Panc1 (cell line): ENCODE data around the gene RNF212. TPM values are rescaled to one million over a fixed set of nuclear protein-coding genes. Genes with fewer than 3 reads are reported as not detected.

Experiments used
- ATAC-seq: fragments of 200-7000 bp; cut with Tn5 transposase; 2 replicates; pipeline ENCODE4 v1.9.1; 2020; ENCODE audit warnings: mild to moderate bottlenecking, moderate library complexity
- BruUV-seq: library from RNA; stranded (reverse); fragments of 400-500 nt; replicated peaks from 2 replicates; lab custom pipeline; 2021; lab: Mats Ljungman, UMichigan
- CTCF ChIA-PET: fragments of 300-600 bp; sonication (Branson Sonifier 250); formaldehyde crosslinking; loops from one replicate; lab custom pipeline; 2022; ENCODE audit warnings: antibody characterized with exemption; lab: Charles Lee
- POLR2A ChIA-PET: fragments of 300-600 bp; sonication (Branson Sonifier 250); formaldehyde crosslinking; loops from one replicate; lab custom pipeline; 2022; ENCODE audit warnings: antibody characterized with exemption; lab: Charles Lee
- DNase-seq: peaks from one replicate; pipeline ENCODE4 v3.0.0-alpha.2; 2010; ENCODE audit warnings: low read depth, low spot score
- H3K27ac ChIP-seq: 2 replicates; pipeline ENCODE4 v1.5.1; 2011; ENCODE audit warnings: mild to moderate bottlenecking, low read length, inconsistent platforms
- H3K27me3 ChIP-seq: fragments of 200-500 bp; sonication (Bioruptor generic); 2 replicates; pipeline ENCODE4 v1.6.0; 2014; ENCODE audit warnings: low read length, inconsistent platforms; ENCODE audit not compliant: control insufficient read depth, insufficient read depth
- H3K36me3 ChIP-seq: fragments of 200-500 bp; sonication (Bioruptor generic); 2 replicates; pipeline ENCODE4 v1.5.1; 2014; ENCODE audit warnings: inconsistent platforms, mild to moderate bottlenecking, low read length, moderate library complexity; ENCODE audit not compliant: control insufficient read depth, insufficient read depth
- H3K4me1 ChIP-seq: 2 replicates; pipeline ENCODE4 v1.5.1; 2011; ENCODE audit warnings: inconsistent platforms, mild to moderate bottlenecking, low read length, moderate library complexity; ENCODE audit not compliant: control insufficient read depth, insufficient read depth
- H3K4me3 ChIP-seq, 2 experiments: 2 replicates each; pipeline ENCODE4 v1.5.1; 2011 to 2012; ENCODE audit warnings: low read depth in 2 of 2, low read length in 2 of 2, mild to moderate bottlenecking in 2 of 2, inconsistent platforms in 1 of 2, moderate library complexity in 1 of 2
- H3K9me3 ChIP-seq: fragments of 200-500 bp; sonication (Bioruptor generic); 2 replicates; pipeline ENCODE4 v1.5.1; 2014; ENCODE audit warnings: low read depth, mild to moderate bottlenecking, inconsistent platforms, low read length, moderate library complexity; ENCODE audit not compliant: control insufficient read depth, insufficient read depth
- CTCF ChIP-seq: fragments of 450-650 bp; IDR thresholded peaks from 2 replicates; pipeline ENCODE4 v1.5.1; 2017; ENCODE audit warnings: mild to moderate bottlenecking
- REST ChIP-seq, 2 experiments: IDR thresholded peaks; 2 replicates each; pipeline ENCODE4 v1.6.1; 2011 to 2012; ENCODE audit warnings: low read depth in 2 of 2, control low read depth in 1 of 2, low read length in 1 of 2, mild to moderate bottlenecking in 1 of 2, moderate library complexity in 1 of 2; ENCODE audit not compliant: insufficient read depth in 1 of 2
- SIN3A ChIP-seq: IDR thresholded peaks from 2 replicates; pipeline ENCODE4 v1.6.1; 2012; ENCODE audit warnings: low read depth, mild to moderate bottlenecking, low read length, moderate library complexity, borderline replicate concordance; ENCODE audit not compliant: insufficient read depth
- TCF7L2 ChIP-seq: IDR thresholded peaks from 2 replicates; pipeline ENCODE4 v1.6.1; 2011; ENCODE audit warnings: mild to moderate bottlenecking, low read depth, low read length, inconsistent platforms
- in situ Hi-C: cut with HindIII; loops from 2 replicates; pipeline ENCODE4 v1.10.0; 2016; ENCODE audit warnings: low sequenced_read_pairs, low pct_unique_long_range_greater_than_20kb
- intact Hi-C: fragments of 100-400 bp; cut with micrococcal nuclease; formaldehyde crosslinking; loops from one replicate; pipeline ENCODE4 v1.10.0; 2022; ENCODE audit not compliant: unreplicated experiment
- total RNA-seq: library from RNA; stranded (reverse); gene quantifications from one replicate; pipeline ENCODE4 v1.2.1, GENCODE V29; 2021; ENCODE audit not compliant: unreplicated experiment

The RNF212 gene
- total RNA-seq, 1 experiment from 2014 or later = not detected

- POLR2A ChIA-PET = no interaction called here
- TF ChIP-seq TCF7L2 (no peak), REST (IDR thresholded peaks at IDR 0.05; ENCODE audit: insufficient read depth in 1 of 2, low read depth in 2 of 2, low read length in 1 of 2) (no peak), SIN3A (no peak), CTCF (no peak)
- Histone ChIP-seq H3K27ac (peak overlapping the region; percentile 51; the same call in 1 of the 2 replicates), H3K27me3 (no peaks in the 10 kb centered on the region), H3K36me3 (no peaks in the 10 kb centered on the region), H3K4me1 (peaks cover 54% of the 10 kb centered on the region), H3K4me3 (no peak overlapping the region), H3K9me3 (no peaks in the 10 kb centered on the region)
- BruUV-seq = no TSS peak
- CTCF ChIA-PET = interaction anchor here (0.6 kb wide), 2 partner anchors 21 to 233 kb away, joined by 3 to 7 read pairs; no protein-coding TSS in a partner anchor
- intact Hi-C loops (no loop called here), in situ Hi-C loops (no loop called here)
- ATAC-seq (peak; percentile 18; the same call in 1 of the 2 replicates), DNase-seq (no peak)
Observed at GRCh38 chr4:1036976-1037810, 76.2 kb downstream of the RNF212 start.

- Histone ChIP-seq H3K27ac (peak overlapping the region; percentile 51; the same call in 1 of the 2 replicates), H3K4me1 (peaks cover 43% of the 10 kb centered on the region), H3K36me3 (no peaks in the 10 kb centered on the region), H3K27me3 (no peaks in the 10 kb centered on the region), H3K9me3 (no peaks in the 10 kb centered on the region), H3K4me3 (no peak overlapping the region)
- intact Hi-C loops = no loop called here
- ATAC-seq (0 out of 2 replicates have a peak, but pooled peaks have one; percentile 2), DNase-seq (no peak)
- ChIA-PET POLR2A (no interaction called here), CTCF (interaction anchor here (0.6 kb wide), 1 partner anchor 234 kb away, joined by 3 read pairs; no protein-coding TSS in a partner anchor)
- BruUV-seq = no TSS peak
- in situ Hi-C loops = no loop called here
- TF ChIP-seq SIN3A = no peak
- TF ChIP-seq TCF7L2 = no peak
Observed at GRCh38 chr4:1036095-1036494, 77.3 kb downstream of the RNF212 start.

GRCh38 chr4:1035510-1035909, 77.9 kb downstream of the RNF212 start:
- intact Hi-C loops (no loop called here), in situ Hi-C loops (no loop called here)
- TF ChIP-seq SIN3A (no peak), REST (IDR thresholded peaks at IDR 0.05; ENCODE audit: insufficient read depth in 1 of 2, low read depth in 2 of 2, low read length in 1 of 2) (no peak), CTCF (no peak), TCF7L2 (no peak)
- ATAC-seq = peak; percentile 44
- no peak overlapping the region for H3K4me3 ChIP-seq
- POLR2A ChIA-PET = no interaction called here
- H3K36me3 ChIP-seq = no peaks in the 10 kb centered on the region
- no peaks in the 10 kb centered on the region for H3K27me3 ChIP-seq
- H3K27ac ChIP-seq = peak overlapping the region; percentile 34; the same call in 1 of the 2 replicates
- DNase-seq = no peak
- no TSS peak for BruUV-seq
- no peaks in the 10 kb centered on the region for H3K9me3 ChIP-seq
- peaks cover 40% of the 10 kb centered on the region for H3K4me1 ChIP-seq
- CTCF ChIA-PET = no interaction called here
